GM23338 (cell line): ENCODE data around the gene RGS7. TPM values are rescaled to one million over a fixed set of nuclear protein-coding genes. Genes with fewer than 3 reads are reported as not detected.
"Not testable (repeated sequence)": the region's sequence is repeated elsewhere in the genome, so short reads cannot be mapped to it uniquely, and the experiment has no call there.

Source experiments
- ATAC-seq: fragments of 200-7000 bp; cut with Tn5 transposase; 3 replicates; pipeline ENCODE4 v1.9.1; 2020
- DNase-seq: peaks from one replicate; pipeline ENCODE4 v3.0.0-alpha.2; 2015; ENCODE audit warnings: low spot score
- H2AFZ ChIP-seq: fragments of 200-600 bp; sonication (generic); 2 replicates; pipeline ENCODE4 v1.8.0; 2016; ENCODE audit warnings: antibody characterized with exemption, mild to moderate bottlenecking, moderate library complexity
- H3F3A ChIP-seq: fragments of 200-600 bp; sonication (generic); replicated peaks from 2 replicates; pipeline ENCODE4 v1.8.0; 2017; ENCODE audit warnings: antibody characterized with exemption, mixed run types, low read depth
- H3K27ac ChIP-seq: fragments of 200-600 bp; sonication (generic); 2 replicates; pipeline ENCODE4 v1.6.1; 2016; ENCODE audit warnings: low read depth
- H3K27me3 ChIP-seq: fragments of 200-600 bp; sonication (generic); 2 replicates; pipeline ENCODE4 v1.8.0; 2016; ENCODE audit warnings: mild to moderate bottlenecking, mixed run types, moderate library complexity; ENCODE audit not compliant: insufficient read depth
- H3K36me3 ChIP-seq: fragments of 200-600 bp; sonication (generic); 2 replicates; pipeline ENCODE4 v1.8.0; 2016; ENCODE audit warnings: mild to moderate bottlenecking; ENCODE audit not compliant: insufficient read depth
- H3K4me1 ChIP-seq: fragments of 200-600 bp; sonication (generic); 2 replicates; pipeline ENCODE4 v1.8.0; 2016; ENCODE audit warnings: mild to moderate bottlenecking, moderate library complexity; ENCODE audit not compliant: insufficient read depth
- H3K4me2 ChIP-seq: fragments of 200-600 bp; sonication (generic); 2 replicates; pipeline ENCODE4 v1.7.1; 2017; ENCODE audit warnings: mixed run types
- H3K4me3 ChIP-seq: fragments of 200-600 bp; sonication (generic); 2 replicates; pipeline ENCODE4 v1.6.1; 2016; ENCODE audit warnings: mixed run types
- H3K79me2 ChIP-seq: fragments of 200-600 bp; sonication (generic); replicated peaks from 2 replicates; pipeline ENCODE4 v1.8.0; 2017; ENCODE audit warnings: mild to moderate bottlenecking; ENCODE audit not compliant: insufficient read depth
- H3K9me2 ChIP-seq: fragments of 200-600 bp; sonication (generic); 2 replicates; pipeline ENCODE4 v1.8.0; 2017; ENCODE audit not compliant: insufficient read depth
- H4K20me1 ChIP-seq: fragments of 200-600 bp; sonication (generic); replicated peaks from 2 replicates; pipeline ENCODE4 v1.8.0; 2017; ENCODE audit warnings: mild to moderate bottlenecking; ENCODE audit not compliant: insufficient read depth
- H3K27ac Mint-ChIP-seq: 2 replicates; pipeline ENCODE4 v1.8.0; 2020; ENCODE audit warnings: inconsistent platforms, mild to moderate bottlenecking, moderate library complexity, mixed read lengths
- H3K27me3 Mint-ChIP-seq: 3 replicates; pipeline ENCODE4 v1.8.0; 2022; ENCODE audit warnings: low read depth, mild to moderate bottlenecking, moderate library complexity, mixed read lengths, inconsistent platforms; ENCODE audit not compliant: insufficient read depth, poor library complexity
- H3K36me3 Mint-ChIP-seq: 3 replicates; pipeline ENCODE4 v1.8.0; 2021; ENCODE audit warnings: low read depth, mild to moderate bottlenecking, inconsistent platforms, moderate library complexity, mixed read lengths
- H3K4me1 Mint-ChIP-seq: 3 replicates; pipeline ENCODE4 v1.8.0; 2020; ENCODE audit warnings: mild to moderate bottlenecking, inconsistent platforms, mixed read lengths
- H3K4me3 Mint-ChIP-seq: 3 replicates; pipeline ENCODE4 v1.8.0; 2021; ENCODE audit warnings: moderate library complexity, mild to moderate bottlenecking, inconsistent platforms, mixed read lengths
- H3K9me3 Mint-ChIP-seq: 3 replicates; pipeline ENCODE4 v1.8.0; 2020; ENCODE audit warnings: moderate library complexity, mild to moderate bottlenecking, inconsistent platforms, mixed read lengths
- EZH2 ChIP-seq: fragments of 200-600 bp; sonication (generic); IDR thresholded peaks from one replicate; pipeline ENCODE4 v1.8.0; 2017; ENCODE audit warnings: antibody characterized with exemption, mild to moderate bottlenecking, low read depth; ENCODE audit not compliant: unreplicated experiment
- EZH2phosphoT487 ChIP-seq: fragments of 200-600 bp; sonication (generic); IDR thresholded peaks from one replicate; pipeline ENCODE4 v1.8.1; 2018; ENCODE audit warnings: antibody characterized with exemption; ENCODE audit not compliant: unreplicated experiment
- POLR2AphosphoS5 ChIP-seq: IDR thresholded peaks from 2 replicates; pipeline ENCODE4 v1.6.1; 2016; ENCODE audit warnings: antibody characterized with exemption, low read depth
- STAT1 ChIP-seq: IDR thresholded peaks from one replicate; pipeline ENCODE4 v1.6.1; 2016; ENCODE audit warnings: antibody characterized with exemption; ENCODE audit not compliant: unreplicated experiment
- ZNF114 ChIP-seq: fragments of 250-450 bp; sonication (Bioruptor Pico); IDR thresholded peaks from 2 replicates; pipeline ENCODE4 v1.5.0; 2020; ENCODE audit warnings: mild to moderate bottlenecking, moderate library complexity
- ZNF331 ChIP-seq: fragments of 250-450 bp; sonication (Bioruptor Pico); IDR thresholded peaks from 2 replicates; pipeline ENCODE4 v1.5.0; 2020; ENCODE audit warnings: low read depth, mild to moderate bottlenecking, moderate library complexity
- polyA plus RNA-seq: library from polyadenylated mRNA; unstranded; fragments of >200 nt; fragmentation: Nextera tagmentation; extraction: Ambion mirVana; gene quantifications from 2 replicates; pipeline ENCODE4 v1.2.1, GENCODE V29; 2016
- total RNA-seq: library from RNA; depleted of rRNA; stranded (reverse); fragments of >200 nt; shearing (Covaris generic); gene quantifications from 2 replicates; pipeline ENCODE4 v1.2.3, GENCODE V29; 2014
- TF ChIP-seq, protein P1 (sequence below): IDR thresholded peaks from 2 replicates; pipeline ENCODE4 v1.6.1; 2016; ENCODE audit warnings: antibody characterized with exemption
- TF ChIP-seq, protein P2 (sequence below): IDR thresholded peaks from one replicate; pipeline ENCODE4 v1.6.1; 2018; ENCODE audit warnings: antibody characterized with exemption; ENCODE audit not compliant: unreplicated experiment
- TF ChIP-seq, protein P3 (sequence below), 2 experiments: fragments of 200-600 bp in 1 of 2; sonication (generic) in 1 of 2; conservative IDR thresholded peaks; 2 replicates each; pipeline versions ENCODE4 v1.5.1 to v1.6.1; 2016 to 2017; ENCODE audit warnings: antibody characterized with exemption in 2 of 2, low read depth in 2 of 2, mild to moderate bottlenecking in 2 of 2, moderate library complexity in 1 of 2

Gene RGS7
- total and polyA plus RNA-seq, 2 experiments from 2014 or later: 2.0 to 2.2 TPM

DNA sequence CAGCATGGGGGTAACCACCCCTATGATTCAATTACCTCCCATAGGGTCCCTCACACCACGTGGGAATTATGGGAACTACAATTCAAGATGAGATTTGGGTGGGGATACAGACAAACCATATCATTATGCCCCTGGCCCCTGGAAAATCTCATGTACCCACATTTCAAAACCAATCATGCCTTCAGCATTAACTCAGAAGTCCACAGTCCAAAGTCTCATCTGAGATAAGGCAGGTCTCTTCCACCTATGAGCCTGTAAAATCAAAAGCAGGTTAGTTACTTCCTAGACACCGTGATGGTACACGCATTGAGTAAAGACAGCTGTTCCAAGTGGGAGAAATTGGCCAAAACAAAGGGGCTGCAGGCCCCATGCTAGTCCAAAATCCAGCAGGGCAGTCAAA is 215.4 kb downstream of the RGS7 start:
- Mint-ChIP-seq H3K36me3 (peaks cover 33% of the 10 kb centered on the region), H3K9me3 (peaks cover 27% of the 10 kb centered on the region)
- not testable (repeated sequence) for H2AFZ ChIP-seq, H3K4me3 Mint-ChIP-seq, H3K4me2 ChIP-seq, H3K27ac Mint-ChIP-seq, H3K4me1 ChIP-seq, H3K4me1 Mint-ChIP-seq, H3K4me3 ChIP-seq, H3K27me3 ChIP-seq, H4K20me1 ChIP-seq, ATAC-seq, H3K36me3 ChIP-seq, H3F3A ChIP-seq, H3K27me3 Mint-ChIP-seq, H3K79me2 ChIP-seq, H3K27ac ChIP-seq, DNase-seq
- H3K9me2 ChIP-seq: peaks cover 15% of the 10 kb centered on the region; the same call in 1 of the 2 replicates

DNA sequence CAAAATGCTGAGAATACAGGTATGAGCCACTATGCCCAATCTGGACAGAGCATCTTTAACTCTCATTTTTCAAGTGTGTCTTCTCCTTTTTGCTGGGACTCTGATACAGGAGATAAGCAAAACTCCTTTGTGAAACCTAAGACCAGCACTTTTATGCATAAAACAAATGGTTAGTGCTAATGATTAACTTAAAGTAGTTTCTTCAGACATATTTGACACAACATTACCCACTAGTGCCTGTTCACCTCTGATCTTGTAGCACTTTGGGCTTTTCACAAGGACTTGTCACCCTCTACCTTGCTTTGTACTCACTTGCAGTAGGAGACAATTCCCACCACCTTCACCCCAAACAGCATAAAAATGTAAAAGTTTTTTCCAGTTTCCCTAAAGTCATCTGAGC is 216.3 kb downstream of the RGS7 start:
- H3K36me3 Mint-ChIP-seq: peaks cover 33% of the 10 kb centered on the region
- Histone ChIP-seq H3K79me2 (no peaks in the 10 kb centered on the region), H2AFZ (no peak overlapping the region), H3K4me2 (no peak overlapping the region), H3K9me2 (peaks cover 15% of the 10 kb centered on the region; the same call in 1 of the 2 replicates), H3K36me3 (peaks cover 9% of the 10 kb centered on the region; the same call in 1 of the 2 replicates), H3K4me3 (no peak overlapping the region), H4K20me1 (no peaks in the 10 kb centered on the region), H3K27ac (no peak overlapping the region), H3F3A (no peaks in the 10 kb centered on the region), H3K4me1 (no peaks in the 10 kb centered on the region; the same call in 1 of the 2 replicates), H3K27me3 (no peaks in the 10 kb centered on the region)
- no peak overlapping the region for H3K27ac Mint-ChIP-seq
- peaks cover 3% of the 10 kb centered on the region for H3K27me3 Mint-ChIP-seq
- peaks cover 6% of the 10 kb centered on the region; the same call in 2 of the 3 replicates for H3K4me1 Mint-ChIP-seq
- ATAC-seq: no peak
- peaks cover 27% of the 10 kb centered on the region for H3K9me3 Mint-ChIP-seq
- no peak for DNase-seq
- TF ChIP-seq ZNF114 (no peak), POLR2AphosphoS5 (no peak), EZH2 (no peak), ZNF331 (CRISPR knock-in tag) (no peak), STAT1 (no peak), EZH2phosphoT487 (no peak)
- TF ChIP-seq, protein P1, sequence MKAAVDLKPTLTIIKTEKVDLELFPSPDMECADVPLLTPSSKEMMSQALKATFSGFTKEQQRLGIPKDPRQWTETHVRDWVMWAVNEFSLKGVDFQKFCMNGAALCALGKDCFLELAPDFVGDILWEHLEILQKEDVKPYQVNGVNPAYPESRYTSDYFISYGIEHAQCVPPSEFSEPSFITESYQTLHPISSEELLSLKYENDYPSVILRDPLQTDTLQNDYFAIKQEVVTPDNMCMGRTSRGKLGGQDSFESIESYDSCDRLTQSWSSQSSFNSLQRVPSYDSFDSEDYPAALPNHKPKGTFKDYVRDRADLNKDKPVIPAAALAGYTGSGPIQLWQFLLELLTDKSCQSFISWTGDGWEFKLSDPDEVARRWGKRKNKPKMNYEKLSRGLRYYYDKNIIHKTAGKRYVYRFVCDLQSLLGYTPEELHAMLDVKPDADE: no peak
- TF ChIP-seq, protein P2, sequence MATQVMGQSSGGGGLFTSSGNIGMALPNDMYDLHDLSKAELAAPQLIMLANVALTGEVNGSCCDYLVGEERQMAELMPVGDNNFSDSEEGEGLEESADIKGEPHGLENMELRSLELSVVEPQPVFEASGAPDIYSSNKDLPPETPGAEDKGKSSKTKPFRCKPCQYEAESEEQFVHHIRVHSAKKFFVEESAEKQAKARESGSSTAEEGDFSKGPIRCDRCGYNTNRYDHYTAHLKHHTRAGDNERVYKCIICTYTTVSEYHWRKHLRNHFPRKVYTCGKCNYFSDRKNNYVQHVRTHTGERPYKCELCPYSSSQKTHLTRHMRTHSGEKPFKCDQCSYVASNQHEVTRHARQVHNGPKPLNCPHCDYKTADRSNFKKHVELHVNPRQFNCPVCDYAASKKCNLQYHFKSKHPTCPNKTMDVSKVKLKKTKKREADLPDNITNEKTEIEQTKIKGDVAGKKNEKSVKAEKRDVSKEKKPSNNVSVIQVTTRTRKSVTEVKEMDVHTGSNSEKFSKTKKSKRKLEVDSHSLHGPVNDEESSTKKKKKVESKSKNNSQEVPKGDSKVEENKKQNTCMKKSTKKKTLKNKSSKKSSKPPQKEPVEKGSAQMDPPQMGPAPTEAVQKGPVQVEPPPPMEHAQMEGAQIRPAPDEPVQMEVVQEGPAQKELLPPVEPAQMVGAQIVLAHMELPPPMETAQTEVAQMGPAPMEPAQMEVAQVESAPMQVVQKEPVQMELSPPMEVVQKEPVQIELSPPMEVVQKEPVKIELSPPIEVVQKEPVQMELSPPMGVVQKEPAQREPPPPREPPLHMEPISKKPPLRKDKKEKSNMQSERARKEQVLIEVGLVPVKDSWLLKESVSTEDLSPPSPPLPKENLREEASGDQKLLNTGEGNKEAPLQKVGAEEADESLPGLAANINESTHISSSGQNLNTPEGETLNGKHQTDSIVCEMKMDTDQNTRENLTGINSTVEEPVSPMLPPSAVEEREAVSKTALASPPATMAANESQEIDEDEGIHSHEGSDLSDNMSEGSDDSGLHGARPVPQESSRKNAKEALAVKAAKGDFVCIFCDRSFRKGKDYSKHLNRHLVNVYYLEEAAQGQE: no peak
- TF ChIP-seq, protein P3, sequence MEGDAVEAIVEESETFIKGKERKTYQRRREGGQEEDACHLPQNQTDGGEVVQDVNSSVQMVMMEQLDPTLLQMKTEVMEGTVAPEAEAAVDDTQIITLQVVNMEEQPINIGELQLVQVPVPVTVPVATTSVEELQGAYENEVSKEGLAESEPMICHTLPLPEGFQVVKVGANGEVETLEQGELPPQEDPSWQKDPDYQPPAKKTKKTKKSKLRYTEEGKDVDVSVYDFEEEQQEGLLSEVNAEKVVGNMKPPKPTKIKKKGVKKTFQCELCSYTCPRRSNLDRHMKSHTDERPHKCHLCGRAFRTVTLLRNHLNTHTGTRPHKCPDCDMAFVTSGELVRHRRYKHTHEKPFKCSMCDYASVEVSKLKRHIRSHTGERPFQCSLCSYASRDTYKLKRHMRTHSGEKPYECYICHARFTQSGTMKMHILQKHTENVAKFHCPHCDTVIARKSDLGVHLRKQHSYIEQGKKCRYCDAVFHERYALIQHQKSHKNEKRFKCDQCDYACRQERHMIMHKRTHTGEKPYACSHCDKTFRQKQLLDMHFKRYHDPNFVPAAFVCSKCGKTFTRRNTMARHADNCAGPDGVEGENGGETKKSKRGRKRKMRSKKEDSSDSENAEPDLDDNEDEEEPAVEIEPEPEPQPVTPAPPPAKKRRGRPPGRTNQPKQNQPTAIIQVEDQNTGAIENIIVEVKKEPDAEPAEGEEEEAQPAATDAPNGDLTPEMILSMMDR (conservative IDR thresholded peaks at IDR 0.05; ENCODE audit: low read depth in 2 of 2): no peak
- no peak overlapping the region for H3K4me3 Mint-ChIP-seq
